Erythroblast (primary cell): ENCODE results near the gene DHRS13.

Source experiments
- GATA1 ChIP-seq: IDR thresholded peaks from 2 replicates; pipeline ENCODE4 v1.6.1; 2011; ENCODE audit warnings: low read depth, mild to moderate bottlenecking, control low read depth, low read length, moderate library complexity
- POLR2A ChIP-seq: IDR thresholded peaks from 2 replicates; pipeline ENCODE4 v1.6.1; 2011; ENCODE audit warnings: mild to moderate bottlenecking, low read length

GRCh38 chr17:28941251-28941650, 38.4 kb upstream of the DHRS13 start:
- TF ChIP-seq POLR2A (no peak), GATA1 (no peak)
